Cardiac fibroblast (primary cell): Measurements from ENCODE around the gene SPTBN1.

Experiments
- DNase-seq, 2 donors: peaks; one replicate each; pipeline versions ENCODE4 v3.0.0 to v3.0.0-alpha.2; 2010; ENCODE audit warnings: low read depth in 2 of 2
- H3K4me3 ChIP-seq, 2 donors: replicated peaks in 1 of 2; 1 replicate in 1 of 2; 2 replicates in 1 of 2; pipeline ENCODE4 v1.5.1; 2011; ENCODE audit warnings: low read depth in 2 of 2, low read length in 2 of 2, mild to moderate bottlenecking in 2 of 2, moderate library complexity in 1 of 2
- TF ChIP-seq, protein P1 (sequence below): IDR thresholded peaks from one replicate; pipeline ENCODE4 v1.5.1; 2011; ENCODE audit warnings: low read depth, mild to moderate bottlenecking, low read length, inconsistent platforms

The SPTBN1 gene

DNA sequence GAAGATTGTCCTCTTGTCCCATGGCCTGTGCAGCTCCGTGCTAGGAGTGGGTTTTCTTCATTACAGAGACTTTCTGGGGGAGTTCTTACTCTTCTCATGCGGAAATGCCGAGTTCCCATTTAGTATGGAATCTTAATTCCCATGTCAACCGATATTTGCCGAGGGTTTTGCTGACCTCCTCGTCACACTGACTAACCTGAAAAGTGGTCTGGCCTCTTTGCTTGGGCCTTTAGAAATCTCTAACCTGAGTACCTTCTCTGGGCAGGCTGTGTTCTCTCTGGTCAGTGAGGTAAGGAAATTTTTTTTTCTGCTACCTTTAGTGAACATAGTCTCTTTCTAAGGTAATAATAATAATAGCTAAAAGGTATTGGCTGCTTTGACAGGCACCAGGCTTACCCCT lies 256.4 kb downstream of the SPTBN1 start:
- no peak overlapping the region for H3K4me3 ChIP-seq
- TF ChIP-seq, protein P1, sequence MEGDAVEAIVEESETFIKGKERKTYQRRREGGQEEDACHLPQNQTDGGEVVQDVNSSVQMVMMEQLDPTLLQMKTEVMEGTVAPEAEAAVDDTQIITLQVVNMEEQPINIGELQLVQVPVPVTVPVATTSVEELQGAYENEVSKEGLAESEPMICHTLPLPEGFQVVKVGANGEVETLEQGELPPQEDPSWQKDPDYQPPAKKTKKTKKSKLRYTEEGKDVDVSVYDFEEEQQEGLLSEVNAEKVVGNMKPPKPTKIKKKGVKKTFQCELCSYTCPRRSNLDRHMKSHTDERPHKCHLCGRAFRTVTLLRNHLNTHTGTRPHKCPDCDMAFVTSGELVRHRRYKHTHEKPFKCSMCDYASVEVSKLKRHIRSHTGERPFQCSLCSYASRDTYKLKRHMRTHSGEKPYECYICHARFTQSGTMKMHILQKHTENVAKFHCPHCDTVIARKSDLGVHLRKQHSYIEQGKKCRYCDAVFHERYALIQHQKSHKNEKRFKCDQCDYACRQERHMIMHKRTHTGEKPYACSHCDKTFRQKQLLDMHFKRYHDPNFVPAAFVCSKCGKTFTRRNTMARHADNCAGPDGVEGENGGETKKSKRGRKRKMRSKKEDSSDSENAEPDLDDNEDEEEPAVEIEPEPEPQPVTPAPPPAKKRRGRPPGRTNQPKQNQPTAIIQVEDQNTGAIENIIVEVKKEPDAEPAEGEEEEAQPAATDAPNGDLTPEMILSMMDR = no peak
- DNase-seq = no peak

DNA sequence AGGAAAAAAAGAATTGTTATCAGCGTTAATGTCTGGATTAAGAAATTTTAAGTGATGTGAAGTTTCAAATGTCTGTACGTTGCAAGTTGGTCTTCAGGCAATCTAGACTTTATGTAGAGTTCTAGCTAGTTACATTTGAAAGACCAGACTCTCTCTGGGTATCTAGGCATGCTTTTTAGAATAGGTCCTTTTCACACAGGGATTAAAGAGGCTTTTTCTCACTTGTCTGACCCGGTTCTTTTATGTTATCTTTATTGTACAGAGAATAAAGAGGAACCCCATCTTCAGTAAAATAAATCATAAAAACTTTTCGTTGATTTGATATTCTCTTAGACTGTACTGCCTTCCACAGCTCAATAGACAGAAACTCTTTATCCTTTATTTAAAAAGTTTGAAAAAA lies 258.9 kb downstream of the SPTBN1 start:
- DNase-seq = no peak
- no peak overlapping the region for H3K4me3 ChIP-seq
- TF ChIP-seq, protein P1 = no peak

DNA sequence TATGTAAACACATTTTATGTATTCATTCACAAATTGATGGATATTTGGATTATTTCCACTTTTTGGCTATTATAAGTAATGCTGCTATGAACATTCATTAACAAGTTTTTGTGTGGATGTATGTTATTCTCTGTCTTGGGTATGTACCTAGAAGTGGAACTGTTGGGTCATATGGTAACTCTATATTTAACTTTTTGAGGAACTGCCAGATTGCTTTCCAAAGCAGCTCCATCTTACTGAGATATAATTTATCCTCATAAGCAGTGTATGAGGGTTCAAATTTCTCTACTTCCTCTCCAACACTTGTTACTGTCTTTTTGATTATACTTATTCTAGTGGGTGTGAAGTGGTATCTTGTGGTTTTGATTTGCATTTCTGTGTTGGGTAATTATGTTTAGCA lies 260.2 kb downstream of the SPTBN1 start:
- no peak for DNase-seq
- no peak overlapping the region for H3K4me3 ChIP-seq
- TF ChIP-seq, protein P1 = no peak

DNA sequence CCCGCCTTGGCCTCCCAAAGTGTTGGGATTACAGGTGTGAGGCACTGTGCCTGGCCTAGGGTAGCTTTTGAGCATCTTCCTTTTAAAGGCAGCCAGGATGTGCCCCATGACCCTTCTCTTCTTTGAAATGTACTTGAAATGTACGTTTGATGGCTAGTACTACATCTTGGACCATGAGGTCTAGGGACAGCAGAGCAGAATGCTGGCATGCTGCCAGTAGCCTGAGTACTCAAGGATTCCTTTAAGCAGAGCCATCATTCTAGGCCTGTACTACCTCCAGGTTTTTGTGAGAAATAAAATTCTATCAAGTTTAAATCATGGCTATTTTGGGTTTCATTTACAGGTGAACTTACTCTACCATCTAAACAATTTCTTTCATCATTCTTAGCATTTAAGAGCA lies 264.4 kb downstream of the SPTBN1 start:
- DNase-seq = peak in 1 of 2 donors; percentile 14
- TF ChIP-seq, protein P1 = no peak
- no peak overlapping the region for H3K4me3 ChIP-seq
